SK-N-SH treated with all-trans-retinoic acid at 6 μM for 48 hours (cell line): ENCODE measurements around the gene PAIP2.

ENCODE experiments used
- ISL1 ChIP-seq: fragments of 250-450 bp; sonication (Bioruptor Pico); IDR thresholded peaks from 2 replicates; pipeline ENCODE4 v2.1.2; 2022; ENCODE audit warnings: mild to moderate bottlenecking, moderate library complexity
- SNAI2 ChIP-seq: fragments of 250-450 bp; sonication (Bioruptor Pico); IDR thresholded peaks from 2 replicates; pipeline ENCODE4 v1.5.0; 2020; ENCODE audit warnings: mild to moderate bottlenecking, moderate library complexity
- TOX ChIP-seq: fragments of 250-450 bp; sonication (Bioruptor Pico); IDR thresholded peaks from 2 replicates; pipeline ENCODE4 v1.8.0; 2021; ENCODE audit warnings: mild to moderate bottlenecking, moderate library complexity, borderline replicate concordance
- ZC3H10 ChIP-seq: fragments of 250-450 bp; sonication (Bioruptor Pico); IDR thresholded peaks from 2 replicates; pipeline ENCODE4 v1.5.1; 2021; ENCODE audit warnings: mild to moderate bottlenecking, moderate library complexity
- TF ChIP-seq, protein P1 (sequence below): fragments of 250-450 bp; sonication (Bioruptor Pico); IDR thresholded peaks from 2 replicates; pipeline ENCODE4 v1.8.0; 2020; ENCODE audit warnings: mild to moderate bottlenecking, moderate library complexity, borderline replicate concordance
- TF ChIP-seq, protein P2 (sequence below): fragments of 250-450 bp; sonication (Bioruptor Pico); IDR thresholded peaks from 2 replicates; pipeline ENCODE4 v1.8.0; 2021; ENCODE audit warnings: low read depth, mild to moderate bottlenecking, moderate library complexity, borderline replicate concordance

GRCh38 chr5:139383275-139383992 lies 41.8 kb downstream of the PAIP2 start, which contains the start of gene SLC23A1:
- TF ChIP-seq, protein P1, sequence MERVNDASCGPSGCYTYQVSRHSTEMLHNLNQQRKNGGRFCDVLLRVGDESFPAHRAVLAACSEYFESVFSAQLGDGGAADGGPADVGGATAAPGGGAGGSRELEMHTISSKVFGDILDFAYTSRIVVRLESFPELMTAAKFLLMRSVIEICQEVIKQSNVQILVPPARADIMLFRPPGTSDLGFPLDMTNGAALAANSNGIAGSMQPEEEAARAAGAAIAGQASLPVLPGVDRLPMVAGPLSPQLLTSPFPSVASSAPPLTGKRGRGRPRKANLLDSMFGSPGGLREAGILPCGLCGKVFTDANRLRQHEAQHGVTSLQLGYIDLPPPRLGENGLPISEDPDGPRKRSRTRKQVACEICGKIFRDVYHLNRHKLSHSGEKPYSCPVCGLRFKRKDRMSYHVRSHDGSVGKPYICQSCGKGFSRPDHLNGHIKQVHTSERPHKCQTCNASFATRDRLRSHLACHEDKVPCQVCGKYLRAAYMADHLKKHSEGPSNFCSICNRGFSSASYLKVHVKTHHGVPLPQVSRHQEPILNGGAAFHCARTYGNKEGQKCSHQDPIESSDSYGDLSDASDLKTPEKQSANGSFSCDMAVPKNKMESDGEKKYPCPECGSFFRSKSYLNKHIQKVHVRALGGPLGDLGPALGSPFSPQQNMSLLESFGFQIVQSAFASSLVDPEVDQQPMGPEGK: no peak
- TF ChIP-seq TOX (CRISPR knock-in tag) (no peak), ISL1 (CRISPR knock-in tag) (no peak), ZC3H10 (CRISPR knock-in tag) (no peak), SNAI2 (CRISPR knock-in tag) (no peak)
- TF ChIP-seq, protein P2, sequence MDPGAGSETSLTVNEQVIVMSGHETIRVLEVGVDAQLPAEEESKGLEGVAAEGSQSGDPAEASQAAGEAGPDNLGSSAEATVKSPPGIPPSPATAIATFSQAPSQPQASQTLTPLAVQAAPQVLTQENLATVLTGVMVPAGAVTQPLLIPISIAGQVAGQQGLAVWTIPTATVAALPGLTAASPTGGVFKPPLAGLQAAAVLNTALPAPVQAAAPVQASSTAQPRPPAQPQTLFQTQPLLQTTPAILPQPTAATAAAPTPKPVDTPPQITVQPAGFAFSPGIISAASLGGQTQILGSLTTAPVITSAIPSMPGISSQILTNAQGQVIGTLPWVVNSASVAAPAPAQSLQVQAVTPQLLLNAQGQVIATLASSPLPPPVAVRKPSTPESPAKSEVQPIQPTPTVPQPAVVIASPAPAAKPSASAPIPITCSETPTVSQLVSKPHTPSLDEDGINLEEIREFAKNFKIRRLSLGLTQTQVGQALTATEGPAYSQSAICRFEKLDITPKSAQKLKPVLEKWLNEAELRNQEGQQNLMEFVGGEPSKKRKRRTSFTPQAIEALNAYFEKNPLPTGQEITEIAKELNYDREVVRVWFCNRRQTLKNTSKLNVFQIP (CRISPR knock-in tag): no peak
